Stimulated activated CD4-positive, alpha-beta T cell treated with anti-CD3 and anti-CD28 coated beads, Interleukin-15, amount 100 ng/mL, for 1 hour (primary cell): ENCODE results near the gene GRID1.

Source experiments
- DNase-seq, 2 donors: peaks; one replicate each; pipeline ENCODE4 v3.0.0-alpha.2; 2020; ENCODE audit warnings: low read depth in 1 of 2, low spot score in 1 of 2

The GRID1 gene

DNA sequence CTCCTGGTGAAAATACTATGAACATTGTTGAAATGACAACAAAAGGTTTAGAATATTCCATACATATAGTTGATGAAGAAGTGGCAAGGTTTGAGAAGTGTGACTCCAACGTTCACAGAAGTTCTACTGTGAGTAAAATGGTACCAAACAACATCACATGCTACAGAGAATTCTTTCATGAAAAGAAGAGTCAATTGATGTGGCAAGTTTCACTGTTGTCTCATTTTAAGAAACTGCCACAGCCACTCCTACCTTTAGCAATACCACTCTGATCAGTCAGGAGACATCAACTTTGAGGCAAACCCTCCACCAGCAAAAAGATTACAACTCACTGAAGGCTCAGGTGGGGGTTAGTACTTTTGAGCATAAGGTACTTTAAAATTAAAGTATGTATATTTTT, 693.3 kb downstream of the GRID1 start:
- no peak for DNase-seq

GRCh38 chr10:85671530-85671929, 695.1 kb downstream of the GRID1 start:
- DNase-seq: no peak

DNA sequence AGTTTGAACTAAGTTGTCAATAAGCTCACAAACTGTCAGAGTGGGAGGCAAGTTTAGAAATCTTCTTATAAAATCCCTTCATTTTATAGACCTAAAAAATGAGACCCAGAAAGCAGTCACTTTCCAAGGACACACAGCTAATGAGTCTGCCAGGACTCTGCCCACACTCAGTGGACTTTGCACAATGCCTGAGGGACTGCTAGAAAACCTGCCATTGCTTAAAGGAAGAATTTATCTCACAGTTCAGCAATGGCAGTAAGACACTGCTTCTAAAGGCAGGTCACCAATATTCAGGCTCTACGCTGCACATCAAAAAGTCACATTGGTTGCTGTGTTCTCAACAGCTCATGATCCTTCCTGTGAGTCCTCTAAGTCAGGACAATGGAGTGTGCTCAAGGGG, 698.1 kb downstream of the GRID1 start:
- no peak for DNase-seq

DNA sequence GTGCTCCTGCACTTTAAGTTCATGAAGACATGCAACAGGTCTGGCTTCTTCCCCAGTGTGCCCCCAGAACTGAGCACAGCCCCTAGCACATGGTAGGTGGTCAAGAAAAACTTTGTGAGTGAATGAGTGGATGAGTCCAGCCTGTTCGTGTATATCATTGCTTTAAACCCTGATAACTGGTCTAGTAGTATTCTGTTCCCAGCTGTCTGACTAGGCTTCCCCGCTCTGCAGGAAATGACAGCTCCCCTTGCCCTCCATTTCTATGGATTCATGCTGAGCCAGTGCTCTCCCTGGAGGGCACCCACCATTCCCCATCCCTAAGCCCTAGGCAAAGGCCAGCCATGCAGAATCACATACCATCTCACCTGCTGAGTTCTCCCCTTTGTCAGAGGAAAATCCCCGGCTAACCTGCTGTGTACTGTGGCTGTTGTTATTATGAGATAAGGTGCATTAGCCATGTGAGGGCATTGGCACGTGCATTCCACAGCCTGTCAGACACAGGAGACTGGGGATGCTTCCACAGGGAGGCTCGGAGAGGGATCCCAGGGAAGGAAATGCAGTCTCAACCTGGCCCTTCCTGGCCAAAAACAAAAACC, 698.9 kb downstream of the GRID1 start:
- DNase-seq: no peak

- DNase-seq: no peak
These were observed 699.6 kb downstream of the GRID1 start for GRCh38 chr10:85666987-85667386.

GRCh38 chr10:85666102-85666501, 700.5 kb downstream of the GRID1 start:
- DNase-seq: no peak

GRCh38 chr10:85665681-85666080, 700.9 kb downstream of the GRID1 start:
- DNase-seq: no peak

DNA sequence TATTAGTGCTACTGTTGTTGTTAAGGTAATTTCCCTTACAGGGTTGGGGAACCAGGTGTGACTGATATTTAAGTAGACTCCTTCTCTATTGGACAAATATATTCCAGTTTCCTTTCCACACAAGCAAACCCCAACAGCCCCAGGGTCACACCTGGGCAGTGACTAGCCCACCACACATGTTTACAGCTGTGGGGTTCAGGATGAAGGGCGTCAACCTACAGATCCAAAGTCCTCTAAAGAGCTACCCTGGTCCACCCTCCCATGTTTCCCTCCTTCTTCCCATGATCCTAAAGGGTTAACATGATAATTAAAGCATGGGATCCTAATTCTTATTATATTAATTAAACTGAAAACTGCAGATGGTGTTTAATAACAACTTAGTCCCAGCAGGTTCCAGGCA, 701.5 kb downstream of the GRID1 start:
- DNase-seq: no peak

DNA sequence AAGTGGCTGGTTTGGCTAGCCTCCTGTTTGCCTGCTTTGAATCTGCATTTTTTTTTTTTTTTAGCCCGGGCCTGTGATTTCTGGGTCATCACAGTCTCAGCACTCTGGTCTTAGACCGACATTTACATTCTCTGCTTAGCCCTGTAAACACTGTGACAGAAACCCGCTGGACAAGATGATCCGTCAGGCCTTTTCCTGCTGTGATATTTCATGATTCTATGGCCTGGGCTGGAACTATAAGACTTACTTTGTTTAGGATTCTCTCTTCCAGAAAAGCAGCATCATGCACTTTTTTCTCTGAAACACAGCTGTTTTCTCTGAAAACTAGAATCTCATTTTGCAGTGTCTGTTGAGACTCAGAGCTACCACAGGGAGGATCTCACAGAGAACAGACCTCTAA, 705.5 kb downstream of the GRID1 start:
- DNase-seq: no peak

GRCh38 chr10:85659331-85659730, 707.3 kb downstream of the GRID1 start:
- DNase-seq: no peak

DNA sequence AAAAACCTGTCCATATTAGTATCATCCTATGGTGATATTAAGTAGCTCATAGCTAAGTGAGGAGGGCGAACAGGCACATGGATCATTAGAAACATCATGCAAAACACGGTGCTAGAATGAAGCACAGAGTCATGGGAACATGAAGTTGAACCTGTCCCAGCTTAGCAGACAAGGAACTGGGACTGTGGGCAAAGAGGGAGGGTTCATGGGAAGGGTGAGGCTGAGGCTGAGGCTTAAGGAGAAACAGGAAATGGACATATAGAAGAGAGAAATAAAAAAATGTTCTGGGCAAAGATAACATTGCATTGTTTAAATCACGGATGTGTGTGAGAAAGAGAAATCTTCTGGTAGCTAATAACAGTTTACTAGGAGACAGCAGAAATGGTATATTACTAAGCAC, 708.1 kb downstream of the GRID1 start:
- no peak for DNase-seq

- DNase-seq: no peak
These were observed 709.0 kb downstream of the GRID1 start for GRCh38 chr10:85657476-85658113.

DNA sequence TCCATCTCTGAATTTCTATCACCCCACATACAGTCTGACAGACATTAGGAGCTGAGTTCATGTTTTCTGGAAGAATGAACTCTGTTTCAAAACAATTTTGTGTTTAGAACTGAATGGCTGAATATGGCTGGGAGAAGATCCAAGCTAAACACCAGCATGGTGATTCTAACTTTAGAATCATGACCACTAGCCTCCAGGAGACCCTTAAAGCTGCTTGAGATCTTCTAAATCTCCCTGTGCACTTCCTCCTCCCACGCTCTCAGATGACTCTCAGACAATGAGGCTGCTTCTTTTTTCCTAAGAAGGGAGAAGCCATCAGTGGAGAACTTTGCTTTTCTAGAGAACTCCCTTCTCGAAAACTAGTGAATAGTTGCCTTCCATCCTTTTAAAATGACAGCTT, 711.2 kb downstream of the GRID1 start:
- no peak for DNase-seq

DNA sequence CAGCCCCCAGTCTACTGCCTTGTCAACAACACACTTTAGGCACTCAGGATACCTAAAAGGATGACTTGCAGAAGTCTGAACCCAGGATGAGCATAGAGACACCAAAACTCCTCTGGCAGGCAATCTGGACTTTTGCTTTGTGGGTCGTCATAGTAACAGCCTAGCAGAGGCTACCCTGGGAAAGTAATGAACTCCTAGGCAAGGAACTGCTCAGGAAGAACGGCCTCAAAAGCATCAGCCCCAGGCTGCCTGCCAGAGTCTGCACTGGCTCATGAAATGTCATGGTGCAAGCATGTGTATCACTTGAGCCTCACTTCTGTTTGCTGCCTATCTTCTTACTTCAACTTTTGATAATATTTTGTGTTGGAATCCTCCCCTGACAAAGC, 715.1 kb downstream of the GRID1 start:
- no peak for DNase-seq

DNA sequence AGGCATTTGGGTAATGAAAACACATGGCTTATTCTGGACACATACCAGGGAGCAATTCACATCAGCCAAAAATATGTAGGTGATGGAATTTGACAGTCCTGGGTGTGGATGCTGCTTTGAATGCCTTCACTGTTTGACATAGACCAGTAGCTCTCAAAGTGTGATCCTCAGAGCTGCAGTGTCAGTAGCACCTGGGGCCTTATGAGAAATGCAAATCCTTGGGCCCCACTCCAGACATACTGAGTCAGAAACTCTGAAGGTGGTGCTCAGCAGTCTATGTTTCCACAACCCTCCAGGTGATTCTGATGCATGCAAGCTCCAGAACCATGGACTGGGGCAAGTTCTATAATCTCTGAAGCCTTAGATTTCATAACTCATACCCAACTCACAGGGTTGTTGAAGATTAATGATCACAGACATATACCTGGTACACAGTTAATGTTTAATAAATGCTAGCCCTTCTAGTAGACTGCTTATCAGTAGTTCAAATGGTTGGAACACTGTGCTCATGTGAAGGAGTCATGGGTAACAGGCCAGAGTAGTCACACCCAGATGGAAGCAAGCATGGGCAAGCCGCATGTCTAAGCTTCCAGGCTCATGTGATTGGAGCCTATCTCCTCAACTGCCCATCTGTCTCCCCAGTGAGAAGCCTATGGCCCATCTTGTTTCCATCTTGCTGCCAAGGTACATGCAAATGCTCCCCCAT, 715.7 kb downstream of the GRID1 start:
- DNase-seq: no peak

GRCh38 chr10:85649461-85649860, 717.1 kb downstream of the GRID1 start:
- no peak for DNase-seq

GRCh38 chr10:85648279-85648754, 718.3 kb downstream of the GRID1 start:
- DNase-seq: no peak

DNA sequence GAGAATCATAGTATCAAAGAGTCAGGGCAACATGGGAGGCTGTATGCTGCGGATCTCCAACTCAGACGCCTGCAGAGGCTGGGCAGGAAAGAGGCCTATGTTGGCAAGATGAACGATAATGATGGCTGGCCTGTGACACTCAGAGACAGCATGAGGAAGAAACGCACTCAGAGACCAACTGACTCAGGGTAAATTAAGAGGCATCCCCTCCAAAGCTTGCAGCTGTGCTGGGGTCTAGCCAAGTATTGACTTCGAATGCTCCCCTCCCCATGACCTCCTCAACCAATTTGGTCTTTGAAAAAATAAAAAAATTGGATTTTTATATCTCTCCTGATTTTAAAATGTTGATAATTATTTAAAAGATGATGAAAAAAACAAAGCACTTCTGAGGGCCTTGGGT, 718.9 kb downstream of the GRID1 start:
- DNase-seq: no peak

- DNase-seq: no peak
These were observed 720.5 kb downstream of the GRID1 start for GRCh38 chr10:85645926-85646711.

- DNase-seq: no peak
These were observed 721.5 kb downstream of the GRID1 start for GRCh38 chr10:85645053-85645452.

DNA sequence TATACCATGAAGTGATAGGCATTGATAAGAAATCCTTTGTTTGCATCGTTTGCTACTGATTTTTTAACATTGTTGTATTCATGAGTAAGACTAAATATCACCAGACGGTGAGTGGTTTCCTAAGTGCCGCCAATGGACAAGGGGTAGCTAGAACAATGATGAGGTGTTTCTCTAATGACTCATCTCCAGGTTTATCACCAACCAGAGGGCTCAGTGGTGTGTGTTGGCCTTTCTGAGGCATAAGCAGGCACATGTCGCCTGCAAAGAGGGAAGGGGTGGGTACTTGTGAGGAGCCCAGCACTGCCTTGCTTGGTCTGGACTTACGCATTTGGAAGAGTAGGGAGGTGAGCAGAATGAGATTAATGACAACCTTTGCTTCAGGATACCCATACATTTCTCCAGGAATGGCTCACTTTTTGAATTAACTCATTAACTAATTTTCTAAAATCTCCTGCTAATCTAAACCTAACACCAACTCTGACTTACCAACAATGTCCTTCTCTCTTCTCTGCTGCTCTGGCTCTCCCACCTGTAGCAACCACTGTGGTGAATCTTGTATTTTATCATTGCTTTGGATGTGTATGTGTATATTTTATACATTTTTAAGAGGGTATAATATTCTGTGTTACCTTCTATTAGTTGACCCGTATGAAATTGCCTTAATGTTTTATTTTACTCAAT, 722.6 kb downstream of the GRID1 start:
- DNase-seq: no peak
